Motor neuron (in vitro differentiated cells): ENCODE results near the gene KRTAP5-1. TPM values are rescaled to one million over a fixed set of nuclear protein-coding genes. Genes with fewer than 3 reads are reported as not detected.
A peak's percentile ranks its signal among the peaks of the same experiment; 100 is the strongest.
"Not testable (repeated sequence)": the region's sequence is repeated elsewhere in the genome, so short reads cannot be mapped to it uniquely, and the experiment has no call there.

ENCODE experiments used
- ATAC-seq, 8 experiments: fragments of 200-7000 bp; cut with Tn5 transposase; replicated peaks in 6 of 8; 2 replicates each; pipeline ENCODE4 v1.8.0; 2021; ENCODE audit warnings: mild to moderate bottlenecking in 8 of 8, moderate library complexity in 8 of 8
- H3K27ac ChIP-seq, 2 donors: fragments of 250-450 bp; sonication (Bioruptor Pico); 2 replicates each; pipeline ENCODE4 v1.9.0; 2021; ENCODE audit warnings: antibody characterized with exemption in 2 of 2, mild to moderate bottlenecking in 2 of 2, moderate library complexity in 1 of 2
- H3K4me1 ChIP-seq, 2 donors: fragments of 250-450 bp; sonication (Bioruptor Pico); replicated peaks in 1 of 2; 2 replicates each; pipeline ENCODE4 v1.6.1; 2021; ENCODE audit warnings: antibody characterized with exemption in 2 of 2, mild to moderate bottlenecking in 2 of 2, moderate library complexity in 1 of 2
- H3K4me3 ChIP-seq, 5 donors: fragments of 250-450 bp; sonication (Bioruptor Pico); 2 replicates each; pipeline ENCODE4 v1.9.0; 2021; ENCODE audit warnings: antibody characterized with exemption in 5 of 5, mild to moderate bottlenecking in 5 of 5, moderate library complexity in 4 of 5
- WGBS, 10 experiments: fragments of 450-650 bp; shearing (Covaris generic); methylation state at CpG; one replicate each; pipeline ENCODE4 v1.0.0; 2022; 5-methylcytosine and 5-hydroxymethylcytosine counted together
- in situ Hi-C, 9 experiments: fragments of 400-800 bp; cut with MboI; loops; one replicate each; pipeline ENCODE4 v1.15.0; 2021; ENCODE audit warnings: low sequenced_read_pairs in 9 of 9, low pct_unique_long_range_greater_than_20kb in 2 of 9; ENCODE audit not compliant: unreplicated experiment in 9 of 9
- total RNA-seq, 8 experiments: library from RNA; unstranded; fragments of 300-600 nt; gene quantifications; 2 replicates each; pipeline versions ENCODE4 v1.2.3 to v1.2.4, GENCODE V29; 2022

Gene KRTAP5-1
- total RNA-seq, 8 experiments from 2014 or later, result 0.49 to 3.9 (median 2.6) TPM; not detected in 1

- in situ Hi-C loops, result no loop called here
- H3K4me3 ChIP-seq, result no peak within 1 kb of the TSS
- no CpG with 5 or more reads among the region's 4 CpGs for WGBS, 10 experiments
- H3K27ac ChIP-seq, result no peak within 1 kb of the TSS
- ATAC-seq, result no peak
- H3K4me1 ChIP-seq, result peaks cover 0 to 4% of the 10 kb centered on the region in 2 donors
Measured at GRCh38 chr11:1597994-1598380, 12.9 kb upstream of the KRTAP5-1 start, which contains the start of gene KRTAP5-2. KRTAP5-2 (minus strand) TSS chr11:1598294; CDS start chr11:1598250, 44 bp downstream.

- WGBS, 10 experiments, result 82 to 100% (median 93%) methylated on average over 1 to 7 of the region's 10 CpGs; no CpG with 5 or more reads in 5 of the 10 experiments
- in situ Hi-C loops, result no loop called here
- no peak overlapping the region for H3K4me3 ChIP-seq
- no peak overlapping the region for H3K27ac ChIP-seq
- H3K4me1 ChIP-seq, result peaks cover 0 to 4% of the 10 kb centered on the region in 2 donors
- no peak for ATAC-seq
Measured at GRCh38 chr11:1597331-1597993, 12.4 kb upstream of the KRTAP5-1 start.

- peak in 5 of 8 experiments; percentile 29 to 51 (median 35) for ATAC-seq
- in situ Hi-C loops, H3K27ac ChIP-seq, H3K4me3 ChIP-seq, H3K4me1 ChIP-seq: not testable (repeated sequence)
- 20 to 80% (median 59%) methylated on average over 1 to 5 of the region's 19 CpGs; no CpG with 5 or more reads in 5 of the 10 experiments for WGBS, 10 experiments
Measured at GRCh38 chr11:1596576-1597121, 11.6 kb upstream of the KRTAP5-1 start.

- 18 to 100% (median 51%) methylated on average over 1 to 7 of the region's 11 CpGs for WGBS, 10 experiments
Measured at GRCh38 chr11:1595994-1596575, 11.0 kb upstream of the KRTAP5-1 start.

GRCh38 chr11:1592628-1593027 lies 7.5 kb upstream of the KRTAP5-1 start:
- in situ Hi-C loops, result no loop called here
- Histone ChIP-seq H3K4me3 (no peak overlapping the region), H3K27ac (no peak overlapping the region), H3K4me1 (no peaks in the 10 kb centered on the region)
- 0 to 83% (median 74%) methylated on average over 1 to 9 of the region's 9 CpGs; no CpG with 5 or more reads in 1 of the 10 experiments for WGBS, 10 experiments
- peak in 1 of 8 experiments; percentile 23 for ATAC-seq

More at GRCh38 chr11:1595994-1596575, 11.0 kb upstream of the KRTAP5-1 start:
- H3K4me1 ChIP-seq, H3K4me3 ChIP-seq, in situ Hi-C loops, H3K27ac ChIP-seq: not testable (repeated sequence)
- ATAC-seq, result peak in 4 of 8 experiments; percentile 15 to 32 (median 23)

- WGBS, 10 experiments, result 50 to 100% (median 94%) methylated on average over 2 to 5 of the region's 6 CpGs; no CpG with 5 or more reads in 6 of the 10 experiments
- no peak overlapping the region for H3K27ac ChIP-seq
- ATAC-seq, result no peak
- H3K4me1 ChIP-seq, result no peaks in the 10 kb centered on the region
- in situ Hi-C loops, result no loop called here
- no peak overlapping the region for H3K4me3 ChIP-seq
Measured at GRCh38 chr11:1589996-1590395, 4.9 kb upstream of the KRTAP5-1 start.

GRCh38 chr11:1589191-1589963 lies 4.3 kb upstream of the KRTAP5-1 start:
- in situ Hi-C loops, H3K27ac ChIP-seq, H3K4me3 ChIP-seq, H3K4me1 ChIP-seq: not testable (repeated sequence)
- 0 to 70% (median 50%) methylated on average over 1 to 6 of the region's 10 CpGs; no CpG with 5 or more reads in 2 of the 10 experiments for WGBS, 10 experiments
- ATAC-seq, result peak in 3 of 8 experiments; percentile 53 to 98 (median 97)

- Histone ChIP-seq H3K27ac (no peak overlapping the region), H3K4me3 (no peak overlapping the region), H3K4me1 (no peaks in the 10 kb centered on the region)
- in situ Hi-C loops, result no loop called here
- 7 to 75% (median 46%) methylated on average over 2 of the region's 2 CpGs; no CpG with 5 or more reads in 5 of the 10 experiments for WGBS, 10 experiments
- peak in 1 of 8 experiments; percentile 20 for ATAC-seq
Measured at GRCh38 chr11:1586699-1587098, 1.6 kb upstream of the KRTAP5-1 start.

GRCh38 chr11:1582909-1583308 lies 2.2 kb downstream of the KRTAP5-1 start:
- WGBS, 10 experiments, result 0 to 100% (median 82%) methylated on average over 1 to 2 of the region's 2 CpGs
- H3K4me3 ChIP-seq, H3K4me1 ChIP-seq, in situ Hi-C loops, H3K27ac ChIP-seq, ATAC-seq: not testable (repeated sequence)

GRCh38 chr11:1581976-1582375 lies 3.1 kb downstream of the KRTAP5-1 start:
- H3K4me1 ChIP-seq, result no peaks in the 10 kb centered on the region
- H3K4me3 ChIP-seq, result no peak overlapping the region
- in situ Hi-C loops, result no loop called here
- WGBS, 10 experiments, result 0 to 92% (median 80%) methylated on average over 1 to 7 of the region's 9 CpGs; no CpG with 5 or more reads in 5 of the 10 experiments
- no peak overlapping the region for H3K27ac ChIP-seq
- no peak for ATAC-seq

GRCh38 chr11:1576825-1577224 lies 8.3 kb downstream of the KRTAP5-1 start:
- 17 to 100% (median 78%) methylated on average over 1 to 6 of the region's 6 CpGs; no CpG with 5 or more reads in 2 of the 10 experiments for WGBS, 10 experiments
- Histone ChIP-seq H3K27ac (no peak overlapping the region), H3K4me3 (no peak overlapping the region), H3K4me1 (peaks cover 0 to 3% of the 10 kb centered on the region in 2 donors)
- ATAC-seq, result no peak
- in situ Hi-C loops, result no loop called here

- H3K4me3 ChIP-seq, ATAC-seq, H3K27ac ChIP-seq, H3K4me1 ChIP-seq, in situ Hi-C loops: not testable (repeated sequence)
- WGBS, 10 experiments, result 58 to 94% (median 82%) methylated on average over 1 to 15 of the region's 16 CpGs; no CpG with 5 or more reads in 2 of the 10 experiments
Measured at GRCh38 chr11:1575756-1576155, 9.3 kb downstream of the KRTAP5-1 start.

GRCh38 chr11:1574933-1575242 lies 10.2 kb downstream of the KRTAP5-1 start:
- in situ Hi-C loops, result no loop called here
- no peak for ATAC-seq
- 0 to 32% (median 9%) methylated on average over 2 to 7 of the region's 7 CpGs; no CpG with 5 or more reads in 3 of the 10 experiments for WGBS, 10 experiments
- H3K27ac ChIP-seq, result no peak overlapping the region
- peaks cover 8 to 11% of the 10 kb centered on the region in 2 donors for H3K4me1 ChIP-seq
- peak overlapping the region; percentile 54 to 95 (median 73) for H3K4me3 ChIP-seq
